Transverse colon (tissue), 3 donors: Measurements from ENCODE around the gene BCL11A.

Source experiments
- POLR2A ChIP-seq: fragments of 450-650 bp; IDR thresholded peaks from one replicate; pipeline ENCODE4 v1.6.1; 2016; ENCODE audit warnings: antibody characterized with exemption, mild to moderate bottlenecking, moderate library complexity
- TF ChIP-seq, protein P1 (sequence below), 5 experiments: fragments of 200-600 bp in 3 of 5; fragments of 450-650 bp in 2 of 5; sonication (generic) in 3 of 5; IDR thresholded peaks; 1 replicate in 2 of 5; 2 replicates in 3 of 5; pipeline ENCODE4 v1.5.1; 2016 to 2017; ENCODE audit warnings: antibody characterized with exemption in 5 of 5, inconsistent platforms in 3 of 5, mild to moderate bottlenecking in 2 of 5, moderate library complexity in 1 of 5

DNA sequence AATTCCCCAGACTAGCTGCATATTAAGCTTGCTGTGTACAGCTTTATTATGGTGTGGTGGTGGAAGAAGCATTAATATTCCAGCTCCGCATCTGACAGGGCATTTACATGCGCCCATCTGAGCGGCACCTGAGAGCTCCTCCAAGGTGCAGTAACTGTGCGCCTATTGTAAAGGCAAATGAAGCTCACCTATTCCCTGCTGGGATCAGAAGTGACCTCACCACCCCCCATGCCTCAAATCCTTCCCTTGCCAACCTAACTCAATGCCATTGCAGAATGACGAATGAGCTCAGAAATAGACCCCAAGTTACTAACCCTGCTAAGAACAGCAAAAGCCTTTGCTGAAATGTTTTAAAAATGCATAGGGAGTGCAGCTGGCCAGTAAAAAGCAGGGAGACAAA, 14.3 kb downstream of the BCL11A start:
- no peak for TF ChIP-seq POLR2A
- TF ChIP-seq, protein P1, sequence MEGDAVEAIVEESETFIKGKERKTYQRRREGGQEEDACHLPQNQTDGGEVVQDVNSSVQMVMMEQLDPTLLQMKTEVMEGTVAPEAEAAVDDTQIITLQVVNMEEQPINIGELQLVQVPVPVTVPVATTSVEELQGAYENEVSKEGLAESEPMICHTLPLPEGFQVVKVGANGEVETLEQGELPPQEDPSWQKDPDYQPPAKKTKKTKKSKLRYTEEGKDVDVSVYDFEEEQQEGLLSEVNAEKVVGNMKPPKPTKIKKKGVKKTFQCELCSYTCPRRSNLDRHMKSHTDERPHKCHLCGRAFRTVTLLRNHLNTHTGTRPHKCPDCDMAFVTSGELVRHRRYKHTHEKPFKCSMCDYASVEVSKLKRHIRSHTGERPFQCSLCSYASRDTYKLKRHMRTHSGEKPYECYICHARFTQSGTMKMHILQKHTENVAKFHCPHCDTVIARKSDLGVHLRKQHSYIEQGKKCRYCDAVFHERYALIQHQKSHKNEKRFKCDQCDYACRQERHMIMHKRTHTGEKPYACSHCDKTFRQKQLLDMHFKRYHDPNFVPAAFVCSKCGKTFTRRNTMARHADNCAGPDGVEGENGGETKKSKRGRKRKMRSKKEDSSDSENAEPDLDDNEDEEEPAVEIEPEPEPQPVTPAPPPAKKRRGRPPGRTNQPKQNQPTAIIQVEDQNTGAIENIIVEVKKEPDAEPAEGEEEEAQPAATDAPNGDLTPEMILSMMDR (IDR thresholded peaks at IDR 0.05) = no peak
